Measurements from ENCODE around the gene PPP6R3.
"Not testable (repeated sequence)": the region's sequence is repeated elsewhere in the genome, so short reads cannot be mapped to it uniquely, and the experiment has no call there.

PPP6R3 gene

DNA sequence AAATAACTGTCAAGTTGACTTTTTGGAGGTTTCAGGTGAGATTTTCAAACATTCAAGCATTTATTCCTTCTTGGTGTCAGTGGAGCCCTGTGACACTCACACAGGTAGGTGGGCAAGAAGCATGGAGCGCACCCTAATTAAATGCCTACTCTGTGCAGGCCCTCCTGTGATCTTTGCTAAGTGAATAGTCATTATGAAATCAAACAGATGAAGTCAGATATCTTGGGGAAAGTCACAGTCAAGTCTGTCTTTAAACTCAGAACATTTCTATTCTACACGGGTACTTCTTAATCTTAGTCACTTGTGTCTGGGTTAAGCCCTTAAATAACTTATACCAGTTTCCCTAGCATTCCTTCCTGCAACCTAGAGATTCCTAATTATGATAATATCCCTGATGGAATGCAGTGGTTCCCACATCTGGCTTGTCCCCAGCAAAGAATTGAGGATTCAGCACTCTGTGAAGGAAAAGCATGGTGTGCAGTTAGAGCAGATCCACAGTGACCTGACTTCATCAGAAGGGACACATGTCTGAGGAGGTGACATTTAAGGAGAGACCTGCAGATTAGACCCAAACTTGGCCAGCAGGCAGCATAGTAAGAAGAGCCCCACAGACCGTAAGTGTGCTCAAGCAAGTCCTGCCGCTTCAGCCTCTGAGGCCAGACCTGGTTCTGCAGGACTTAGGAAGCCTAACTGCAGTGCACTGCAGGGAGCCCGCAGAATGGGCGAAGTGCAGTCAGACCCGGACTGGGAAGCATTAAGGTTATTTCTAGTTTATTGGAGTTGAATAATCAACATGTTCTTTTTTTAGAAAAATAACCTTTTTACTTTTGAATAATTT lies 138.5 kb downstream of the PPP6R3 start:
- no peak for DNase-seq (ENCODE audit: low read depth, low spot score)

DNA sequence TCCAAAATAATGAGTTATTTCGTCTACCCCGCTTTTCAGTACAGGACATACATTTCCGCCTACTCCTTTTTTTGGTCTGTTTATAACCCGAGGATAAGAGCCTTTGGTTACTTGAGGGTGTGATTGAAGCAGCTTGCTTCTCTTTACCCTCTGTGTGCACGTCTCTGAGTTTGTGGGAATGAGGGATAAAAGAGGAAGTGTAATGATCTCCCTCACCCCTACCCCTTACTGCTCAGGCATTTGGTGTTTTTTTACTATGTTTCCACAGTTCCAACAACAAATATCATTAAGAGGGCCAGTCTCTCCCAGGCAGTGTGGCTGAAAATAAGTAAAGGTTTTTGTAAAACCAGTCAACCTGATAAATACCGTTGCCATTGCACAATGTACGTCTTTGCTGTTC lies 140.6 kb downstream of the PPP6R3 start:
- DNase-seq (ENCODE audit: low read depth, low spot score): no peak

DNA sequence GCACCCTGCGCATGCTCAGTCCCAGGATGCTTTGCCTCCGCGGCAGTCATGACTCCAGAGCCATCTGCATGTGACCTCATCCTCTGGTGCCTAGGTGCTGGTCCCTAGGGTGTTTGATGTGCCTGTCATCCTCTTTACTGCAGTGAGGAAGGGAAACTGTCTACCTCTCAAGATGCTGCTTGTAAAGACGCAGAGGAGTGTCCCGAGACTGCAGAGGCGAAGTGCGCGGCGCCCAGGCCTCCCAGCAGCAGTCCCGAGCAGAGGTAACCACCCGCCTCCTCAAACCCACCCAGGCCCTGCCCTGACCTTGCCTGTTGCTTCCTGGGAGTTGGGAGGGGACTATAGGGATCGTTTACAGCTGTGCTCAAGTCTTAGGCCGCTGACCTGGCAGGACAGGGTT lies 149.2 kb downstream of the PPP6R3 start:
- no peak for DNase-seq (ENCODE audit: low read depth, low spot score)

DNA sequence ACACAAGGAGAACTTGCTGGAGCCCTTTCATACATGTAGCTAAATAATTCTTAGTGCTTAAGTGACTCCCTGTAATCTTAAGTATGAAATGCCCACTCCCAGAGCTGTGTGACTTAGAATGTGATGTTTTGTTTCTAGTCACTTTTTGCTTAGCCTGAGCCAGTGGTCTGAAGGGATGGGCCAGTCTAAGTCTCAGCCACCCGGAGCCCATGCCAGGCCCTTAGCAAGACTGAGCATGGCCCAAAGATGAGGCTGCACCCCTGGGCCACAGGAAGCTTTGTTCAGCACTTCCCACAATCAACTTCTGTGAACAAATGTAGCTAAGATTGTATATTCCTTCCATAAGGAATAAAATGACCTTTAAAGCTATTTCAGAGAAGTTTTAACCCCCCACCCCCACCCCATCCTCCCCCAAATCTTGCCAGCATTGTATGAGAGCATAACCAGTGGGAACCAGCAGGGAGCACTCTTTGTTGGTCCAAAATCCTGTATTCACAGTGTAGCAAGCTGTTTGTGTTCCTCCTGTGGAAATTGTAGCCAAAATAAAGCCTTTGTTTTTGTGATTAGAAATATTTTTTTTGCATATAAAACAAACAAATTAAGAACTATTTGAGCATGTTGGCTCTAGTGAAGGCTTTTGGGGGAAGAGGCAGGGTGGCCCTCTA lies 150.0 kb downstream of the PPP6R3 start:
- DNase-seq (ENCODE audit: low read depth, low spot score): no peak

DNA sequence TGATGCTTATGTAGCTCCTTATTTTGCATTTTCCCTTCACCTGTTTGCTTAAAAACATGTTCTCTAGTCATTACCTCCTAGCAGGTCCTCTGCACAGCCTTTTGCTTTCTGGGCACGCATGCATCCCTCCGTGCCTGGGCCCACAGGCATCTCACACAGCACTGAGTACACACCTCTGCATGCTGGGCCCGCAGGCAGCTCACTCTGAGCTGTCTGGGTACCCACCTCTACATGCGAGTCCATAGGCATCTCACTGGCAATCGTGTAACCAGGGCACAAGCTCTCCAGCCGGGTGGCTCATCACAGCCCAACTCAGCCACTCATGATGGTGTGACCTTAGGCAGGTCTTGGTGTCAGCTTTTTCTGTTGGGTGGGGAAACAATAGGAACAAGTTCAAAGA lies 155.1 kb downstream of the PPP6R3 start:
- no peak for DNase-seq (ENCODE audit: low read depth, low spot score)

DNA sequence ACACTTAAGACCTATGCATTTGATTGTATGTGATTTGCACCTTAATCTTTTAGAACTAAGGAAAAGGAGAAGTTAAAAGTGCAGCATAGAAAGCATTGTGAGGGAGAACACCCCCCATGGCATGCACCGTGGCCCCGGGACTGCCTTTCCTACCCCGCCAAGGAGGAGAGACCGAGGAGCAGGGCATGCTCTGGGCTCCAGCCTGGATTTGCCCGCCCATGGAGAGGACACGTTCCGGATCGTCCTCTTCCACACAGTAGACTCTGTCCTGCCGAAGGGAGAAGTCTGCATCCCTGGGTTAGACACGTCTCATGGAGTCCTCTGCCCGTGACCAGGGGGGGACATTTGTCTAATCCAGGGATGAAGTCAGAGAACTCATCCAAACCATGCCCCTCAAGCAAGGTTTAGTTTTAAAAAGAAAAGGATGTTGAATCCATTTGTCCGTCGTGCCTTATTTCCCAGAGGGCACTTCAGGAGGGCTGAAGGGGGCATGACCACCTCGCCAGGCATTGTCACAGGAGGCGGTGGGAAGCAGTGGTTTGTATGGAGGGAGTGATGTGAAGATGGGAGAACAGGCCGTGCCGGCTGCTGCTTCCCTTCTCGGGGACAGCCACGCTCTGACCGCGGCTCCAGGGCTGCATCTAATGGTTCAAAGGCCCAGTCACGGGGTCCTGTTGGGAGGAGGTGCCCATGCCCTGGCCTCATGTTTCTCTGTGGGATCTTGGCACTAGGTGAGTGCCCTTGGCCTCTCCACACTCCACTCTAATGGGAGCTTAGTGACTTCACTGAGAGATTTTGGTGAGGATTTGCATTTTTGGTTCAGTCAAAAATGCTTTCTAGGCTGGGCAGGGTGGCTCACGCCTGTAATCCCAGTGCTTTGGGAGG lies 157.6 kb downstream of the PPP6R3 start:
- no peak for DNase-seq (ENCODE audit: low read depth, low spot score)

DNA sequence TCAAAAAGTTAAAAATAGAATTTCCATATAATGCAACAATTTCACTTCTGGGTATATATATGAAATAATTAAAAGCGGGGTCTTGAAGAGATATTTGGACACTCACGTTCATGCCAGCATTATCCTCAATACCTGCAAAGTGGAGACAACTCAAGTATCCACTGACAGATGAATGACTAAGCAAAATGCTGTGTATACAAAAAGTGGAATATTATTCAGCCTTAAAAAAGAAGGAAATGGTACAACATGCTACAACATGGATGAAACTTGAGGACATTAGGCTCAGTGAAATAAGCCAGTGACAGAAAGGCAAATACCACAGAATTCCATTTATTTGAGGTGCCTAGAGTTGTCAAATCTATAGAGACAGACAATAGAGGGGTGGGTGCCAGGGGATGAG lies 161.3 kb downstream of the PPP6R3 start:
- DNase-seq (ENCODE audit: low read depth, low spot score): no peak

DNA sequence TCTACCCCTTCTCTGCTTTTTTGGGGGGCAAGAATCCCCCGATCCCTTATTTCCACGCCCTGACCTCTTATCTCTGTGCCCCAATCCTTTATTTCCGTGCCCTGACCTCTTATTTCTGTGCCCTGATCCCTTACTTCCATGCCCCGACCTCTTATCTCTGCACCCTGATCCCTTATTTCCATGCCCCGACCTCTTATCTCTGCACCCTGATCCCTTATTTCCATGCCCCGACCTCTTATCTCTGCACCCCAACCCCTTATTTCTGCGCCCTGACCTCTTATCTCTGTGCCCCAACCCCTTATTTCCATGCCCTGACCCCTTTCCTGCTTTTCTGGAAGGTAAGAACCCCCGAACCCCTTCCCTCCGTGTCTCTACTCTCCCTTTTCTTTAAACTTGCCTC lies 163.2 kb downstream of the PPP6R3 start:
- not testable (repeated sequence) for DNase-seq (ENCODE audit: low read depth, low spot score)

DNA sequence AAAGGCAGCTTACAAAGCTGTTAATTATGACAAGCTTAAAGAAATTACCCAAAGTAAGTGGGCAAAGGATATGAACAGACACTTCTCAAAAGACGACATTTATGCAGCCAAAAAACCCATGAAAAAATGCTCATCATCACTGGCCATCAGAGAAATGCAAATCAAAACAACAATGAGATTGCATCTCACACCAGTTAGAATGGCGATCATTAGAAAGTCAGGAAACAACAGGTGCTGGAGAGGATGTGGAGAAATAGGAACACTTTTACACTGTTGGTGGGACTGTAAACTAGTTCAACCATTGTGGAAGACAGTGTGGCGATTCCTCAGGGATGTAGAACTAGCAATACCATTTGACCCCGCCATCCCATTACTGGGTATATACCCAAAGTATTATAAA lies 164.5 kb downstream of the PPP6R3 start:
- not testable (repeated sequence) for DNase-seq (ENCODE audit: low read depth, low spot score)

DNA sequence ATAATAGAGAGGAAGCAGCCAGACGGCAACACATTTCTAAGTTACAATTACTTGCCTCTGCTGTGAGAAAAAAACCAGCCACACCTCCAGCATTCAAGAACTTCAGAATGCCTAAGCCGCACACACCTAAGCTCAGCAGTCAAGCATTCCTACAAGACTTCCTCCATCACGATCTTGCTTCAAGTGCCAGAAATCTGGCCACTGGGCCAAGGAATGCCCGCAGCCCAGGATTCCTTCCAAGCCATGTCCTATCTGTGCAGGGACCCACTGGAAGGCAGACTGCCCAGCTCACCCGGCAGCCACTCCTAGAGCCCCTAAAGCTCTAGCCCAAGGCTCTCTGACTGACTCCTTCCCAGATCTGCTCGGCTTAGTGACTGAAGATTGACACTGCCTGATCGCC lies 165.7 kb downstream of the PPP6R3 start:
- DNase-seq (ENCODE audit: low read depth, low spot score): not testable (repeated sequence)

DNA sequence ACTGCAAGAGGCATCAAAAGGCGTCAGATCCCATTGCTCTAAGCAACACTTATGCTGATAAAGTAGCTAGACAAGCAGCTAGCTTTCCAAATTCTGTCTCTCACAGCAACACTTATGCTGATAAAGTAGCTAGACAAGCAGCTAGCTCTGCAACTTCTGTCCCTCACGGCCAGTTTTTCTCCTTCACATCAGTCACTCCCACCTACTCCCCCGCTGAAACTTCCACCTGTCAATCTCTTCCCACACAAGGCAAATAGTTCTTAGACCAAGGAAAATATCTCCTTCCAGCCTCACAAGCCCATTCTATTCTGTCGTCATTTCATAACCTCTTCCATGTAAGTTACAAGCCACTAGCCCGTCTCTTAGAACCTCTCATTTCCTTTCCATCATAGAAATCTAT lies 168.3 kb downstream of the PPP6R3 start:
- not testable (repeated sequence) for DNase-seq (ENCODE audit: low read depth, low spot score)

DNA sequence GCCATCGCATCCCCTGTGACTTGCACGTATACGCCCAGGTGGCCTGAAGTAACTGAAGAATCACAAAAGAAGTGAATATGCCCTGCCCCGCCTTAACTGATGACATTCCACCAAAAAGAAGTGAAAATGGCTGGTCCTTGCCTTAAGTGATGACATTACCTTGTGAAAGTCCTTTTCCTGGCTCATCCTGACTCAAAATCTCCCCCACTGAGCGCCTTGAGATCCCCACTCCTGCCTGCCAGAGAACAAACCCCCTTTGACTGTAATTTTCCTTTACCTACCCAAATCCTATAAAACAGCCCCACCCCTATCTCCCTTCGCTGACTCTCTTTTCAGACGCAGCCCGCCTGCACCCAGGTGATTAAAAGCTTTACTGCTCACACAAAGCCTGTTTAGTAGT lies 171.8 kb downstream of the PPP6R3 start:
- DNase-seq (ENCODE audit: low read depth, low spot score): not testable (repeated sequence)

DNA sequence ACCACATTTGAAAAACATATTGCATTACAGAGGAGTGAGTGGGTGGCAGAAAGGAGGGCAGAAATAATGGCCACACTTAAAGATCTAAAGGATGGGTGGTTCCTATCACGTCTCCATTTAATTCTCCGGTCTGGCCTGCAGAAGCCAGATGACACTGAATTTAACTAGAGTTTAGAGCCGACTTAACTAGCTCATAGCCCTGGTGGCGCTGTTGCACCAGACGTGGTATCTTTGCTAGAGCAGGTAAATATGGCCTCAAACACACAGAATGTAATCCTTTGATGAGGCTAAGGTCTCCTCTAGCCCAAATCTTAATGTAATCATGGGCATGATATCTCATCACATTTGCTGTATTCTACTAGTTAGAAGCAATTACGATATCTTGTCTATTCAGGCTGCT lies 172.2 kb downstream of the PPP6R3 start:
- peak; percentile 66 for DNase-seq (ENCODE audit: low read depth, low spot score)

DNA sequence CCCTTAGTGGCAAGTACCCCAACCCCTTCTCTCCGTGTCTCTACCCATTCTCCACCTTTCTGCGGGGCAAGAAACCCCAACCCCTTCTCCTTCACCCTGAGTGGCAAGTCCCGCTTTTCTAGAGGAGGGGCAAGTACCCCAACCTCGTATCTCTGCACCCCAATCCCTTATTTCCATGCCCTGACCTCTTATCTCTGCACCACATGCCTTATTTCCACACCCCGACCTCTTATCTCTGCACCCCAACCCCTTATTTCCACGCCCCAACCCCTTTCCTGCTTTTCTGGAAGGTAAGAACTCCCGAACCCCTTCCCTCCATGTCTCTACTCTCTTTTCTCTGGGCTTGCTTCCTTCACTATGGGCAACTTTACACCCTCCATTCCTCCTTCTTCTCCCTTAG lies 174.1 kb downstream of the PPP6R3 start:
- not testable (repeated sequence) for DNase-seq (ENCODE audit: low read depth, low spot score)

DNA sequence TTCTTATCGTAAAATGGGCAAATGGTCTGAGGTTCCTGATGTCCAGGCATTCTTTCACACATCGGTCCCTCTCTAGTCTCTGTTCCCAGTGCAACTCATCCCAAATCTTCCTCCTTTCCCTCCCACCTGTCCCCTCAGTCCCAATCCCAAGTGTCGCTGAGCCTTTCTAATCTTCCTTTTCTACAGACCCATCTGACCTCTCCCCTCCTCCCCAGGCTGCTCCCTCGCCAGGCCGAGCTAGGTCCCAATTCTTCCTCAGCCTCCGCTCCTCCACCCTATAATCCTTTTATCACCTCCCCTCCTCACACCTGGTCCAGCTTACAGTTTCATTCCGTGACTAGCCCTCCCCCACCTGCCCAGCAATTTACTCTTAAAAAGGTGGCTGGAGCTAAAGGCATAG lies 174.6 kb downstream of the PPP6R3 start:
- not testable (repeated sequence) for DNase-seq (ENCODE audit: low read depth, low spot score)

DNA sequence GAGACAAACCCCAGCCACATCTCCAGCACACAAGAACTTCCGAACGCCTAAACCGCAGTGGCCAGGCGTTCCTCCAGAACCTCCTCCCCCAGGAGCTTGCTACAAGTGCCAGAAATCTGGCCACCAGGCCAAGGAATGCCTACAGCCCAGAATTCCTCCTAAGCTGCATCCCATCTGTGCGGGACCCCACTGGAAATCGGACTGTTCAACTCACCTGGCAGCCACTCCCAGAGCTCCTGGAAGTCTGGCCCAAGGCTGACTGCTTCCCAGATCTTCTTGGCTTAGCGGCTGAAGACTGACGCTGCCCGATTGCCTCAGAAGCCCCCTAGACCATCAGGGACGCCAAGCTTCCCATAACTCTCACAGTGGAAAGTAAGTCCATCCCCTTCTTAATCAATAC lies 175.3 kb downstream of the PPP6R3 start:
- not testable (repeated sequence) for DNase-seq (ENCODE audit: low read depth, low spot score)

DNA sequence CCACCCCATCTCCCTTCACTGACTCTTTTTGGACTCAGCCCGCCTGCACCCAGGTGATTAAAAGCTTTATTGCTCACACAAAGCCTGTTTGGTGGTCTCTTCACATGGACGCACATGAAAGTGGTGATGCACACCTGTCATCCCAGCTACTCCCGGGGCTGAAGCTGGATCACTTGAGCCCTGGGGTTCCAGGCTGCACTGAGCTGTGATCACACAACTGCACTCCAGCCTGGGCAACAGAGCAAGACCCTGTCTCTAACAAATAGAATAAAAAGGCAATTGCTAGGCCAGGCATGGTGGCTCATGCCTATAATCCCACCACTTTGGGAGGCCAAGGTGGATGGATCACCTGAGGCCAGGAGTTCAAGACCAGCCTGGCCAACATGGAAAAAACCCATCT lies 178.8 kb downstream of the PPP6R3 start:
- DNase-seq (ENCODE audit: low read depth, low spot score): not testable (repeated sequence)

DNA sequence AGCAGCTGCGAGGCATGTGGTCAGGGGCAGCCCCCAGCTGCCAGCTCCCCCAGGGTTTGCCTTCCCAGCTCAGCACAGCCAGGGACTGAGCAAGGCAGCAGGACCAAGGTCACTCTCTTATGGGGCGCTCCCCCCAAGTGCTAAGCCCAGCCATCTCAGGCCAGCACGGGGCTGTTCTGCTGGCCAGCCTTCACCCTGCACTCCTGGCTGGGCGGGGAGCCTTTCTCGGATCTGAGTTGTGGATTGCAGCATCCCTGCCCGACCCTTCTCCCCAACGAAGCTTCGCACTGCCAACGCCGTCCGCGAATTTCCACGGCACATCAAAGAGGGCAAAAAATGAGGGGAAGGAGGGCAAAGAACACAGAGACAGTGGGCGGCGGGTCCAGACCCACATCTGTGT lies 181.3 kb downstream of the PPP6R3 start:
- no peak for DNase-seq (ENCODE audit: low read depth, low spot score)

DNA sequence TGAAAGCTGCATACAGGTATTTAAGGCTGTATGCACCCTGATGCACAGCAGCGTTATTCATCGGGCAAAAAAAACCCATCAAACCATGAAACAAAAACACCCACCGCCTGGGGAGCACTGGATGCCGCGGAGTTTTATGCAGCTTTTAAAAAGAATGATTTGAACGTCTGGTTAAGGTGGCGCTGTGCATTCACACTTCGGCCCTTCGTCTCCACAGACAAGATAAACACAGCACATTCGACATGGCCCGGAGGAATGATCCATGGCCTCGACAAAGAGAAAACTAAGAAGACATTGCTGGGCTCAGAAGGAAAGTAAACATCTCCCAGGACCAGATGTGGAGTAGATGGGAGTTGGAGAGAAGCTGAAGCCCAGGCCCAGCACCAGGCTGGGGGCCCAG lies 183.0 kb downstream of the PPP6R3 start:
- DNase-seq (ENCODE audit: low read depth, low spot score): peak; percentile 29

DNA sequence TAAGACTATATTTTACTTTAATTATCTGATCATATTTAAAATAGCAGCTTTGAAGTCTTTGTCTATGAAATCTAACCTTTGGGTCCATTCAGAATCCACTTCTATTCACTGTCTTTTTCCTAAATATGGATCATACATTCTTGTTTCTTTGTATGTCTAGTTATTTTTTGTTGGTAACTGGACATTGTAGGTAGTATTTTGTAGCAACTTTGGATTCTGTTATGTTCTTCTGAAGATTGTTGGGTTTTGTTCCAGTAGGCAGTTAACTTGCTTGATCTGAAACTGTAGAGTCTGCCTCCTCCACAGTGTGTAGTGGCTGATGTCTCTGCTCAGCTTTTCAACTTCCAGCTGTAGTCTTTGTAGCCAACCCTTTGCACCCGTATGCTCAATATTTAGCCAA lies 186.3 kb downstream of the PPP6R3 start:
- no peak for DNase-seq (ENCODE audit: low read depth, low spot score)

DNA sequence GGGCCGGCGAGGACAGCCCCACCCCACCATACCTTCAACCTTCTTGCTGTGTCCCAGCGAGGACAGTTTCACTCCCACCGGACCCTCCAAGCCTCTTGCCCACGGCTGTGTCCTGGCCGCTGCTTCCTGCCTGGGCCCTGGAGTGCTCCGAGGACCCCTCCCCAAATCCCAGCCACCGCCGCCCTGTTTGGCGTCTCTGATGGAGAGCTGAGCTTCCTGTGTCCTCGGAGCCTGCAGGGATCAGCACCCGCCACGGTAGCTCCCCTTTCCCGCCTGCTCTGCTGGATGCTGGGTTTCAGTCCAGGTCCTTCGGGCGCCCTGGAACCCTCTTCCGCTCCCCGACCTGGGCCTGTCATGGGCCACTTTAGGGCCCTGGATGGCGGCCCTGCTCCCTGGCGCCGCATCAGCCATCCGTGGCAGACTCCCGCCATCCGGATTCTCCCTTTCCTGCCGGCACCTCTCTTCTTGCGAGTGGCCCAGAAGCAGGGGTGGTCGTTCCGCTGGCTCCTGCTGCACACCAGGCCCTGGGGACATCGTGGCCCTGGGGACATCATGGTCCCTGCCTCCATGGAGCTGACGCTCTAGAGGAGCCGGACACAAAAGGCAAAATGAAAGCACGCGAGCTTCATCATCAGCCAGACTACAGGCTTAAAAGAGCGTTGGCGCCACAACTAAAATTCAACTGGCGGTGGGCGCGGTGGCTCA lies 189.5 kb downstream of the PPP6R3 start:
- DNase-seq (ENCODE audit: low read depth, low spot score): no peak

DNA sequence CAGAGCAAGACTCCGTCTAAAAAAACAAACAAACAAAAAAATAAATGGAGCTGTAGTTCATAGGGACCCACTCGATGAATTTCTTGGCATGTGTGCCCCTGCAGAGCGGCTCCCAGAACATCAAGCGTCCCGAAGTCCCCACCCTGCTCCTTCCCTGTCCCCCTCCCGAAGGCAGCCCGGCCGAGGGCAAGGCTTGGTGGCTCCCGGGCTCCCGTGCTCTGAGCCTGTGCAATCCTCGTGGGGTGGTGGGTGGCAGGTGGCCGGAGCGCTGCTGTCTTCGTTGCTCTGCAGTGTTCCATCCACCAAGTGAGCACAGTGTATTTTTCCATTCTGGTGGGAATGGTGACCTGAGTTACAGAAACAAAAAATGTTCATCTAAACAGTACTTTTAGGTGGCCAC lies 190.2 kb downstream of the PPP6R3 start:
- DNase-seq (ENCODE audit: low read depth, low spot score): no peak

Data from ELF-1 (cell line).